GM12878 (cell line): ENCODE data around the gene RAPGEF1. TPM values are rescaled to one million over a fixed set of nuclear protein-coding genes. Genes with fewer than 3 reads are reported as not detected.

Experiments used
- EZH2 ChIP-seq: IDR thresholded peaks from 2 replicates; pipeline ENCODE4 v1.6.1; 2012; ENCODE audit warnings: low read depth, mild to moderate bottlenecking, control low read depth, inconsistent platforms, low read length, borderline replicate concordance; ENCODE audit not compliant: control insufficient read depth
- NFIC ChIP-seq: IDR thresholded peaks from 2 replicates; pipeline ENCODE4 v1.6.1; 2012; ENCODE audit warnings: low read depth, mild to moderate bottlenecking, inconsistent platforms, low read length, moderate library complexity
- PAX8 ChIP-seq: fragments of 450-650 bp; IDR thresholded peaks from 2 replicates; pipeline ENCODE4 v1.6.1; 2017; ENCODE audit warnings: mild to moderate bottlenecking, moderate library complexity
- RCOR1 ChIP-seq: conservative IDR thresholded peaks from 2 replicates; pipeline ENCODE4 v1.6.1; 2012; ENCODE audit warnings: low read depth, low read length, improper control_type of control experiment
- SMAD5 ChIP-seq: IDR thresholded peaks from 2 replicates; pipeline ENCODE4 v1.6.1; 2016; ENCODE audit warnings: antibody characterized with exemption, low read depth
- SMC3 ChIP-seq: IDR thresholded peaks from 2 replicates; pipeline ENCODE4 v1.6.1; 2011; ENCODE audit warnings: low read length, improper control_type of control experiment, borderline replicate concordance
- SPI1 ChIP-seq: IDR thresholded peaks from 2 replicates; pipeline ENCODE4 v1.6.1; 2011; ENCODE audit warnings: low read depth, mild to moderate bottlenecking, low read length, moderate library complexity, borderline replicate concordance; ENCODE audit not compliant: insufficient read depth
- polyA plus RNA-seq, 11 experiments: library from polyadenylated mRNA; depleted of rRNA in 4 of 11; unstranded in 6 of 11; stranded (reverse) in 5 of 11; fragments of >200 nt; fragmentation: Nextera tagmentation in 4 of 11; fragmentation: Illumina TruSeq in 1 of 11; extraction: Ambion mirVana in 4 of 11; extraction: Trizol in 1 of 11; gene quantifications; 1 replicate in 1 of 11; 2 replicates in 10 of 11; pipeline versions ENCODE4 v1.2.1 to v1.2.3, GENCODE V29; 2011 to 2016; ENCODE audit warnings: inconsistent platforms in 2 of 11, missing spikeins in 2 of 11, low read depth in 1 of 11
- total RNA-seq, 4 experiments: library from RNA; depleted of rRNA in 3 of 4; stranded (reverse); fragments of >200 nt in 3 of 4; fragmentation: Illumina TruSeq in 1 of 4; extraction: Trizol in 1 of 4; gene quantifications; 2 replicates each; pipeline versions ENCODE4 v1.2.1 to v1.2.3, GENCODE V29; 2013 to 2021
- TF ChIP-seq, protein P1 (sequence below): fragments of 450-650 bp; IDR thresholded peaks from 2 replicates; pipeline ENCODE4 v1.6.1; 2017; ENCODE audit warnings: antibody characterized with exemption, mild to moderate bottlenecking, moderate library complexity
- TF ChIP-seq, protein P2 (sequence below): fragments of 450-650 bp; IDR thresholded peaks from 2 replicates; pipeline ENCODE4 v1.6.1; 2018; ENCODE audit warnings: borderline replicate concordance, mild to moderate bottlenecking; ENCODE audit not compliant: partially characterized antibody

Gene RAPGEF1
- total and polyA plus RNA-seq, 10 of the 15 experiments (the other 5 are each of a cell fraction or from before 2014, with no cell fraction given), result 0.42 to 113 (median 45.9) TPM

DNA sequence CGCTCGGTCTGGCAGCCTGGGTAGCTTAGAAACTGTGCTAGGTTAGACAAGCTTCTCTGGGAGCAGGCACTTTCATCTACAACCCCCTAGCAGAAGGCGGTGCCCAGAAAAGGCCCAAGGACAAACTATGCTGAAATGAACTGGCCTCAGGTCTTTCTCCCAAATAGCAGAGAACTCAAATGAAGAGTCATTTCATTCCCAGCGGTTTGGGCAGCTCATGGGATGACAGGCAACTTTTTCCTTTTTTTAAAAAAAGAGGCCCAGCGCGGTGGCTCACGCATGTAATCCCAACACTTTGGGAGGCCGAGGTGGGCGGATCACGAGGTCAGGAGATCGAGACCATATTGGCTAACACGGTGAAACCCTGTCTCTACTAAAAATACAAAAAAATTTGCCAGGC, 2.5 kb downstream of the RAPGEF1 start (continued):
- no peak for TF ChIP-seq PAX8
- no peak for TF ChIP-seq SMC3
- TF ChIP-seq SMAD5, result no peak
- TF ChIP-seq RCOR1, result no peak
- TF ChIP-seq, protein P1, sequence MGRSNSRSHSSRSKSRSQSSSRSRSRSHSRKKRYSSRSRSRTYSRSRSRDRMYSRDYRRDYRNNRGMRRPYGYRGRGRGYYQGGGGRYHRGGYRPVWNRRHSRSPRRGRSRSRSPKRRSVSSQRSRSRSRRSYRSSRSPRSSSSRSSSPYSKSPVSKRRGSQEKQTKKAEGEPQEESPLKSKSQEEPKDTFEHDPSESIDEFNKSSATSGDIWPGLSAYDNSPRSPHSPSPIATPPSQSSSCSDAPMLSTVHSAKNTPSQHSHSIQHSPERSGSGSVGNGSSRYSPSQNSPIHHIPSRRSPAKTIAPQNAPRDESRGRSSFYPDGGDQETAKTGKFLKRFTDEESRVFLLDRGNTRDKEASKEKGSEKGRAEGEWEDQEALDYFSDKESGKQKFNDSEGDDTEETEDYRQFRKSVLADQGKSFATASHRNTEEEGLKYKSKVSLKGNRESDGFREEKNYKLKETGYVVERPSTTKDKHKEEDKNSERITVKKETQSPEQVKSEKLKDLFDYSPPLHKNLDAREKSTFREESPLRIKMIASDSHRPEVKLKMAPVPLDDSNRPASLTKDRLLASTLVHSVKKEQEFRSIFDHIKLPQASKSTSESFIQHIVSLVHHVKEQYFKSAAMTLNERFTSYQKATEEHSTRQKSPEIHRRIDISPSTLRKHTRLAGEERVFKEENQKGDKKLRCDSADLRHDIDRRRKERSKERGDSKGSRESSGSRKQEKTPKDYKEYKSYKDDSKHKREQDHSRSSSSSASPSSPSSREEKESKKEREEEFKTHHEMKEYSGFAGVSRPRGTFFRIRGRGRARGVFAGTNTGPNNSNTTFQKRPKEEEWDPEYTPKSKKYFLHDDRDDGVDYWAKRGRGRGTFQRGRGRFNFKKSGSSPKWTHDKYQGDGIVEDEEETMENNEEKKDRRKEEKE, result no peak
- TF ChIP-seq NFIC, result no peak
- TF ChIP-seq EZH2, result no peak
- TF ChIP-seq SPI1, result no peak
- TF ChIP-seq, protein P2, sequence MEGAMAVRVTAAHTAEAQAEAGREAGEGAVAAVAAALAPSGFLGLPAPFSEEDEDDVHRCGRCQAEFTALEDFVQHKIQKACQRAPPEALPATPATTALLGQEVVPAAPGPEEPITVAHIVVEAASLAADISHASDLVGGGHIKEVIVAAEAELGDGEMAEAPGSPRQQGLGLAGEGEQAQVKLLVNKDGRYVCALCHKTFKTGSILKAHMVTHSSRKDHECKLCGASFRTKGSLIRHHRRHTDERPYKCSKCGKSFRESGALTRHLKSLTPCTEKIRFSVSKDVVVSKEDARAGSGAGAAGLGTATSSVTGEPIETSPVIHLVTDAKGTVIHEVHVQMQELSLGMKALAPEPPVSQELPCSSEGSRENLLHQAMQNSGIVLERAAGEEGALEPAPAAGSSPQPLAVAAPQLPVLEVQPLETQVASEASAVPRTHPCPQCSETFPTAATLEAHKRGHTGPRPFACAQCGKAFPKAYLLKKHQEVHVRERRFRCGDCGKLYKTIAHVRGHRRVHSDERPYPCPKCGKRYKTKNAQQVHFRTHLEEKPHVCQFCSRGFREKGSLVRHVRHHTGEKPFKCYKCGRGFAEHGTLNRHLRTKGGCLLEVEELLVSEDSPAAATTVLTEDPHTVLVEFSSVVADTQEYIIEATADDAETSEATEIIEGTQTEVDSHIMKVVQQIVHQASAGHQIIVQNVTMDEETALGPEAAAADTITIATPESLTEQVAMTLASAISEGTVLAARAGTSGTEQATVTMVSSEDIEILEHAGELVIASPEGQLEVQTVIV, result no peak
- TF ChIP-seq, all 136 proteins: peak for 7
